HG02885 (cell line): Measurements from ENCODE around the gene MAP3K5.

Experiments used
- ATAC-seq: cut with Tn5 transposase; IDR thresholded peaks from one replicate; pipeline ENCODE4 v1.9.1; 2021; ENCODE audit warnings: mild to moderate bottlenecking; ENCODE audit not compliant: unreplicated experiment, poor library complexity

Gene MAP3K5

DNA sequence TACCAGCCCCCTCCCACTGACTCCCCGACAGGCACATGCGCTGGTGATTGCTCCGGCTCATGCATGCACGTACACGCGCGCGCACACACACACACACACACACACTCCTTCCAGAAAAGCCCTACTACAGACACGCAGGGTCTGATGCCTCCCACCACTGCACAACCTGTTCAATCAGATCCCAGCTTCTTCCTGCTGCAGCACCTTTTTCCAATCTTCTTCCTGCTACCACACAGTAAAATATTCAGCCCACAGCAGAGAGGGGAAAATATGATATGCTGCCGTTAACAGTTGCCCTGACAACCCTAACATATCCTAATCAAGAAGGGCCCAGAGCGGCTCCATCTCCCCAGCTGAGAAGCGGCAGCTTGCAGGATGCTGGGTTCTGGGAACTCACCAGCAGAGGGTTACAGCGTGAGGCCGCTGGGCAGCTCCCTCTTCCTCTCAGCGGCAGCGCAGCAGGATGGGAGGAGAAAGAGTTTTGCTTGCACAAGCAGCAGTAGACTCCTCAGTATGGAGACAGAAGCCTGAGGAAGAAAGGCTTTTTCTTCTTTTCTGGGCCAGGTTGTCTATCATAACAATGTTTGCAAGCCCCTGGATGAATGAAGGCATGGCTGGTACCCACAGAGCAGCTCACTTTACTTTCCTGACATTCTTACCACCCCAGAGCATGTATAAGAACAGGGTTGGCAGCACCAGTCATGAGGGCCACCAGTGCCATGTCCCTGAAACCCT, 265.9 kb downstream of the MAP3K5 start:
- ATAC-seq, result no peak

DNA sequence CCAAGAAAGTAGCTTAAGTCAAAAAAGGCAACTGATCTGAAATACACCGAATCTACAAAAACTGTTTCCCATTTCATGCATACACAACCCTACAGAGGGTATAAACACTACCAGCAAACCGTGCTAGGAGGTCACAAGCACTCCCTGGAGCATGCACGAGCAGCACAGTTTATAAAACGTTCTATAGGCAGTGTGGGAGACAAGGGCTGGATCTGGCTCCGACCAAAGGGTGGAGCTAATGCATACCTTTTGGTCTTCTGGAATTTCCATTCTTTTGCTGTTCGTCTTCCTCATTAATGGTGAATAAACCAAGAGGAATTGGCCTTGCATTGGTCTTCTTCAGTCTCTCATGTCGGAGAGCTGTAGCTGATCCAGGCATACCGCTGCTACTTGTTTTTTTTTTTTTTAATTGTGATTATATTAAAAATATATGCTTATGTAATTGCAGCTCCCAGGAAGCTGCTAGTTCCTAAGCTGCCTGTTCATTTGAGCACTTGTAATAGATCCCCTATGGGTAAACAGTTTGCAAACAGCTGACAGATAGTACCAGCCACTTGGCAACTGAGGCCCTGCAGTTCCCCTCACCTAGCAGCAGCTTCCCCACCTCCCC, 266.6 kb downstream of the MAP3K5 start:
- ATAC-seq, result no peak

DNA sequence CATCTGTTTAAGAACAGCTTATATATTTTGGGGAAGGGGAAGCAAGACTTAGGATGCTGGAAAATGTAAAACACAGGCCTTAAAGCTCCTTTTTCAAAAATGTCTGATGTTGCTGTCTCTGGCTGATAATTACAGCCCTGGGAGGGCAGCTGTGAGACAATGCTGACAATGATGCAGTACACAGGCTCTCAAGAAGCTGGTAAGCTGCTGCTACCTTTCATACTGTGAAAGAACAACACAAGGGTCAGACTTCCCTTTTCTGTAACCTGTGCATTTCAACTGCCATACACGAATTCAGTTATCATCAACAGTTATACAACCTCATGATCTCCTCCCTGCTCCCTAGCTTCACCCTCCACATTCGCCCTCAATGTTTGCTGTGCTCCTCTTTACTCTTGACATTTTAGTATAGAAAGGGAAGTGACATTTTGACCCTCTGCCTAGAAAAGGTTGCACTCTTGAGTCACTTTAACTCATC, 267.3 kb downstream of the MAP3K5 start:
- ATAC-seq, result no peak

DNA sequence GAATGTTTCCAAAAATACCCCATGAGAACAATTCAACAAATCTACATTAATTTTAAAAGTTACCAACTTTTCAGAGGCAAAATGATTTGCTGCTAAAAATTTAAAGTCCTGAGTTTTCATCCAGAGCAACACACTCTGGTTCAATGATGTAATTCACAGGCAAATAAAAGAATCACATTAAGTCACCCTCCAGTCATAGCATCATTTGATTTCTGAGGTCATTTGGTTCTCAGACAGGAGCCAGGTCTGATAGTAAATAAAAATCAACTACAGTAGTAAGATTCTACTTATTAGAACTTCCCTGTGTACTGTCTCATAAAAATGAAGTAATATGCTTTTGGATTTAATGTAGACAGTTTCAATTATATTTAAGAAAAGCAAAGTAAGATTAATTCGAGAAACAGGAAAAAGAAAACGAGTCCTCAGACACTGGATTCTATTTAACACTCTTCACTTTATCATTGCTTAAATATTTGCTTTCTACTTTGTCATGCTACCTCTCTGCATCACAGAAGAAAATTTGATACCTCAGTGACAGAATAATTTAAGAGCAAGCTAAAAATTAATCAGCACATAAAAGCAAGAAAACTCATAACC, 267.8 kb downstream of the MAP3K5 start:
- no peak for ATAC-seq

DNA sequence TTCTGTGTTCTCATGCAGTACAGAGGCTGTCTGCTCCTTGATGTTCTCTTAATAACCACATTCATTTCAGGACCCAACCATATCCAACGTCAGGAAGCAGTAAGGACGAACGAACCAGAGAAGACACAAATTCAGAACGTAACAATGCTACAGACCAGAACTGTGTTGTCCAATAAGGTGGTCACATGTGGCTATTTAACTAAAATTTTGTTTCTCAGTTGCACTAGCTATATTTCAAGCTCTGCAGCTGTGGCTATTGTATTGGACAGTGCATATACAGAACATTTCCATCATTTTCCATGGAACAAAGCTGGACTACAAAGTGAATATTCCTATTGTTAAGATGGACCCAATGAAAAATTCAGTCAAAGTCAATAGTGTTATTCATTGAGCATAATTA, 269.1 kb downstream of the MAP3K5 start:
- ATAC-seq, result no peak

DNA sequence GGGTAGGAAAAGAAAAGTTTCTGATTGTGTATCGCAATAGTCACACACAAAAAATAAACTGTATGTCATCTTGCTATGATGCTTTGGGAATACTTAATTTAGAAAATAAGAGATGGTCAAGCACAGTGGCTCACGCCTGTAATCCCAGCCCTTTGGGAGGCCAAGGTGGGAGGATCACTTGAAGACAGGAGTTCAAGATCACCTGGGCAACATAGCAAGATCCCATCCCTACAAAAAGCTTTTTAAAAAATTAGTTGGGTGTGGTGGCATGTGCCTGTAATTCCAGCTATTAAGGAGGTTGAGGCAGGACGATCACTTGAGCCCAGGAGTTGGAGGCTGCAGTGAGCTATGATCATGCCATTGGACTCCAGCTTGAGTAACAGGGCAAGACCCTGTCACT, 269.6 kb downstream of the MAP3K5 start:
- no peak for ATAC-seq

DNA sequence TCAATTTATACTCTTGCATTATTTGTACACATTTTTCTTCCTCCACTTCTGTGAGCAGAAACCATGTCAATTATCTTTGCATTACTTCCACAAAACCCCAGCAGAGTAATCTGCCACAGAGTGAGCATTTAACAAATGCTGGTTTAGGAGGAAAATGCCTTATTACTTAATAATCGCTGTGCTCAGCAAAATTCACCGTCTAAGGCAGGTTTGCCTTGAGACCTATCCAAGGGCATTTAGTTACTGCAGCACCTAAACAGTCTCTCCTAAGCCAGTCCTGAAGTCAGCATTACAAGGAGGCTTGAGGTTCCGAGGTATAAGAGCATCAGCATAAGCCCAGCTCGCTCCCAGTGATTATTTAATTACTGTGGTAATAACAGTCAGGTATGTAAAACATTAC, 270.4 kb downstream of the MAP3K5 start:
- ATAC-seq, result no peak

DNA sequence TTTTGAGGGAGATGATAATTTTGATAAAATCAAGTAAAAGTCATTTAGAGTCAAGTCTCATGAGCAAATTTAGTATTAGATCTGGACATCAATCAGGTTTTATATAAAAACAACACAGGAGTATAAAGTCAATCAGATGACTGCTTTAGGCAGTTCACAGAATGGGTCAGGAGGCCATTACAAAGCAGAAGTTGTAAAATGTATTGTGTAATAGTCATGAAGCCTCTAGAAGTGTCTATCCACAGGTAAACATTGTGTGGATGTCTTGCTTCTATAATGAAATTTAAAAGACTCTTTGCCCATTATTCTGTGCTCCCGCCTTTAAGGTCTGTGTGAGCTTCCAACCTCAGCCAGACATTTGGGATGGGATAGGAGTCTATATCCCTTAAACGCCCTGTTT, 270.9 kb downstream of the MAP3K5 start:
- no peak for ATAC-seq

DNA sequence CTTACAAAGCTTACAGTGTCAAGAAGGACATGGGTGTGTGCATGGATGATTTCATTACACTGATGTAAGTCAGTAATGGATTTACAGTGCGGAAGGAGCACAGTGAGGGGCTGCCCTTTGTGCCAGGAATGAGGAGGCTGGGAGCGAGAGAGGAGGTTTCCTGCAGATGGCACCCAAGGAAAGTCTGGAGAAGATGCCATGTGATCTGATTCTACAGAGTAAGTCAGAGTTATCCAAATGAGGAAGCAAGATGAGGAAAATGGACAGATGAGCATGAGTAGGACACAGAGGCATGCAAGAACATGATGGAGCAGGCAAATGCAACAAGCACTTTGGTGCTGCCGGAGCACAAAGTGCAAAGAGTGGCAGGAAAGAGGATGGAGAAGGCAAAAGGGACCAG, 271.8 kb downstream of the MAP3K5 start:
- ATAC-seq, result no peak

DNA sequence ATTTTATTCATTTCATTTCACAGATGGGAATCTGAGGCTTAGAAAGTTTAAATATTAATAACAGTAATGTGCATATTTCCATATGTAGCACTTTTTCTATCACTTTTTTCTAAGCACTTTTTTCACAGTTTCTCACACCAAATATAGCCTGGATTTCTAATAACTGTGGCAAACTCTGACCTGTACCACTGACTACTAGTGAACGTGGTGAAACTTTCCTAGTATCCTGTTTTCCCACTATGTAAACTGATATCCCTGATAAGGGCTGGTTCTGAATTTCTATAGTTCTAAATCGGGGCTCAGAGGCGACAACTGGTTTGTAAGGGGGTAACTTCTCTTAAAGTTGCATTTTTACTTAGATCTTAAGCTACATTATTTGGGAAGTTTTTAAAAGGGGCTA, 274.7 kb downstream of the MAP3K5 start:
- ATAC-seq, result no peak

DNA sequence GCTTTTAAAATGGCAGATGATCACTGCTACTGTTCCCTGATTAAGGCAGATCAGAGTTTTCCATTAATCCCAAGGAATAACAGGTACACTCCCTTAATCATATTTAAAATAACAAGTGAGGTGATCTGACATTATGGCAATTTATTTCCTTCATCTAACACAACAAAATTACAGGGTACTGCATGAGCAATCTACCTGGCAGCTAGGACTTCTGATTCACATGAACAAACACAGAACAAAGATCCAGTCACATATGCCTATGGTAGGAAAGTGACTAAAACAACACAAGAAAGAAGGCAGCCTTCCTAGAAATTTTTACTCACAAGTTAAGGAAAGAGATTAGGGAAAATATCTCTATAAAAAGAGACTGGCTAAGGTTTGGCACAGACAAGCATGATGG, 275.3 kb downstream of the MAP3K5 start:
- no peak for ATAC-seq

DNA sequence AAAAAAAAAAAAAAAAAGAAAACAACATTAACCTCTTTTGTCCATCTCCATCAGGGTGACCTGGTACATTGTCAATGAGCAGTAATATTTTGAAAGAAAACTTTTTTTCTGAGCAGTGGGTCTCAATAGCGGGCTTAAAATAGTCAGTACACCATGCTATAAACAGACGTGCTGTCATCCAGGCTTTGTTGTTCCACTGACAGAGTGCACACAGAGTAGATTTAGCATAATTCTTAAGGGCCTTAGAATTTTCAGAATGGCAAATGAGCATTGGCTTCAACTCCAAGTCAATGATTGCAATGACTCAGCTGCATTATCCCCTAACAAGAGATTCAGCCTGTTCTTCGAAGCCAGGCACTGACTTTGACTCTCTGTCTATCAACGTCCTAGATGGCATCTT, 277.7 kb downstream of the MAP3K5 start:
- ATAC-seq, result no peak

DNA sequence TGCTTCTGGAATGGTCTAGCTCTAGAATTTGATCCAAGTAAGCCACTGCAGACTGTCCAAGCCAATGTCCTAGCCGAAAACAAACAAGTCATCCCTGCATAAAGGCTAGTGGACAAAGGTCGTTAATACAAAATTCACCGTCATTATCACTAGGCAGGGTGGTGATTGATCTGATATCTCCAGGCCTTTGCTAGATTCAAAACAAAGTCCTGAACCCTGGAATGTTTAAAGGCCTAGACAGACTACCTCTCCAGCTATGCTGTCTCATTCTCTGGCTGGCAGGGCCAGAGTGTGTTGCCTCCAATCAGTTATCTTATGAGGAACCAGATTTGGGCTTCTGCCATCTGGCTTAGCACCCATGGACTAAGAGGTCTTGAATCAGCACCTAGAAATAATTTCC, 280.4 kb downstream of the MAP3K5 start:
- ATAC-seq, result no peak

DNA sequence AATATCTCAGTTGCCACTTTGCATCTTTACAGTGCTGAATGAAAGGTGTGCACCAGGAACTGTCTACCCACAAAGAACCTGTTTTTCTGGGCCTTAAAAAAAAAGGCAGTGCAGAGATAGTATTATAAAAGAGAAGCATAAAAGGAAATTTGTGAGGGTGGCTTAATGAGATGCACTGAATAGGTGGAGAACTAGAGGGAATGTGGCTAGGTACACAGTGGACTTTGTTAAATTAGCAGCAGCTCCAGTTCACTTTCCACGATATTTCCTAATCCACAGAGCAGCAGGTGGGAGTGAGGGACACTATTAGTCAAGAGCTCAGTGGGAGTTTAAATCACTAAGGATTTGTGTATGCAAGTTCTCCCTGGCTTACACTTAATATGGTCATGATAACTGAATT, 280.9 kb downstream of the MAP3K5 start:
- ATAC-seq, result no peak

DNA sequence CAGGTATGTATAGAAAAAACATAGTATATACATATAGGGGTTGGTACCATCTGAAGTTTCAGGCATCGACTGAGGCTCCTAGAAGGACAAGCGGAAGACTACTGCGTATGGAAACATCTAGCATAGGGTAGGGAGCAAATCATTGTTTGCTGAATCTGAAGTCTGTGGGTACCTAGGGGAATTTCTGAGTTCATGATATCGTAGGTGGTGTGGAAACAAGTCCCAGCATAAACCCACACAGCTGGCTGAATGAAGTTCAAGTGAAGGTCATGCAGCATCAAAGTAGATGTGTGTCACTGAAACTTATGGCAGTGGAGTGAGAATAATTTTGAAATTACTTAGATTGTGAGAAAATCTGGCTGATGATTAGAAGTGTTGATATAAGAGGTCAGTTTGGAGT, 281.5 kb downstream of the MAP3K5 start:
- ATAC-seq, result no peak

DNA sequence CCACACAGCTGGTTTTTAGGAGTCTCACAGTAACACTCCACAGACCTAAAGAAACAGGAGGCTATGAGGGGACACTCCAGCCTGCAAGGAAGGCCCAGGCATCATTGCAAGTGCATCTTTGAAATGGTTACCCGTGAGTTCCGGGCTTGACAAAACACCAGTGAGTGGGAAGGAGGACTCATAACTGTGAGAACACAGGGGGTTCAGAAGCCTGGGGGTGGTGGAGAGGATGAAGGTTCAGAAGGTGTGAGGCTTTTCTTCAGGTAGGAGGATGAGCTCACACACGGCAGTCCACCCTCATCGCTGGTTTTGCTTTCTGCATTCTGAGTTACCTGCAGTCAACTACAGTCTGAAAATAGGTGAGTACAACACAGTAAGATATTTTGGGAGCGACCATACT, 282.0 kb downstream of the MAP3K5 start:
- ATAC-seq, result no peak

DNA sequence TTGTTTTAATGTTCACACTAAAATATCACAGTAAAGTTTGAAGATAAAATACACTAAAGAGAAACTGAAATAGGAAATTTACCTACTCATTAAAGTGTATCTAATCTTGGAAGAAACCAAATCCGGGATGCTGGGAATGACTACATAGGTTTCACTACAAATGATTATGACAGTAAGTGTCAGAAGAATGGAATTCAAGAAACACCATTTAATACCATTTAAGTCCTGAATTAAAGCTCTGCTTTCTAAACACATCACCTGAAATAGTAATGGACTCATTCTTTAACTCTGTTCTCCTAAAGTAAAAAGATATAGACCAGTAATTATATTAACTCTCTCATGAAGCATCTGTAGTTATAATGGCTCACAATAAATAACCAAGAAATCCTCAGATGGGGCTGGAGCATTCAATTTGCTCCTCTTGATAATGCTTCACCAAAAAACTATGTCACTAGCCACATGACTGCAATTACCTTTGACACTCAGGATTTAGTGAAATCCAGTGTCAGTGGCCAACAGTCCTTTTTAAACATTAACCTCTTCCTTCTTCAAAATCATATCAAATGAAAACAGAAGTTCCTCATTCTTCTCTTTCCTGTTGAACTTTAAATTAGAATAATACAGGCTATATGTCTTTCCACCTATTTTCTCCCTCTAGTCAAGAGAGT, 283.4 kb downstream of the MAP3K5 start:
- ATAC-seq, result no peak
